HG02840 (cell line): ENCODE measurements around the gene KCNC1.

ENCODE experiments used
- ATAC-seq: cut with Tn5 transposase; IDR thresholded peaks from one replicate; pipeline ENCODE4 v1.9.1; 2021; ENCODE audit warnings: mild to moderate bottlenecking, moderate library complexity, moderate number of reproducible peaks; ENCODE audit not compliant: unreplicated experiment, low FRiP score

The KCNC1 gene

DNA sequence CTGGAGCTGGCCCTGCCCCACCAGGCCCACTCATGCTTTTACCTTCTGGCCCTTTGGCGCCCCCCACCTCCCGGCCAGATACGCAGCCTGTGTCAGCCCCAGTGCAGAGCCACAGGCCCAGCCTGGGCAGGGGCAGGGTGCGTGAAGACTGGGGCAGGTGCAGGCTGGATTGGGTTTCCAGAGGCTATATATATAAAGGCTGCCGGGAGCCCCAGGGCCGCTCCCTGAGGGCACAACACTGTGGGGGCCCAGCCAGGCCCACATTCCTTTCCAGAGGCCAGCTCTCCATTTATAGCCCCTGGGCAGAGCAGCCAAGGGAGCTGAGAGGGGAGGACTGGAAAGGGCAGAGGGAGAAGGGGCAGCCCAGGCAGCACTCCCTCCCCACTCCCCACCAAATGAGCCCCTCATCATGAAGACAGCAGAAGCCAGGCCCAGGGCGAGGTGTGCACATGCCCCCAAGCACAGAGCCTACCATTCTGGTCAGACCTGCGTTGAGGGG, 20.2 kb upstream of the KCNC1 start:
- no peak for ATAC-seq

DNA sequence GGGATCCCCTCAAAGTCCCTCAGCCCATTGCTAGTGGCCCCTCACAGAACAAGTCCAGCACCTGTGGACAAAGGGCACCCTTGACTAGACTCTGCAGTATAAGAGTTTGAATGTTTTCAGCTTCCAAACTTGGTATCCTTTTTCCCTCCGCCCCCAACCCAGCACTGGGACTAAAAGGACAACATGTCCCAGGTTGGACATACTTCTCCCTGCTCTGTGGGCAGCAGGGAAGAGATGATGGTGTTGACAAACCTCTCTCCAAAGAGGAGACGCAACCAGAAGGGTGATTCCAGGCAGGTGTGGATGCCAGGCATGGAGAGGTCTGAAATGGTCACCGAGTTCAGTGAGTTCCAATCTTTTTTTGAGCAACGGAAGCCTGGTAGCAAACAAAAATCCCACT, 19.7 kb upstream of the KCNC1 start:
- ATAC-seq = no peak

DNA sequence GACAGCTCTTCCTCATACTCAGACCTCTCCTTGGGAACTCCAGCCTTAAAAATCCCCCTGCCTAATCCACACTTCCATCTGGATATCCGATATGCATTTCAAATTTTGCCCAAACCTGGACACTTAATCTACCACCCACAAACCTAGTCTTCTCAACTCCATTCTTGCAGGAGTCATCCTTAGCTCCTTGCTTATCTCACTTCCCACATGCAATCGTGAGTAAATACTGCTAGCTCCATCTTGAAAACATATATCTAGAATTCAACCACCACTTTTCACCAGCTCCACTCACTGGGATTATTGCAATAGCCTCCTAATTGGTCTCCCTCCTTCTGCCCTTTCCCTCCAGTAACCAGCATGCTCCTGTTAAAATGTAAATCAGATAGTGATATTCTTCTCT, 17.8 kb upstream of the KCNC1 start:
- ATAC-seq = no peak

DNA sequence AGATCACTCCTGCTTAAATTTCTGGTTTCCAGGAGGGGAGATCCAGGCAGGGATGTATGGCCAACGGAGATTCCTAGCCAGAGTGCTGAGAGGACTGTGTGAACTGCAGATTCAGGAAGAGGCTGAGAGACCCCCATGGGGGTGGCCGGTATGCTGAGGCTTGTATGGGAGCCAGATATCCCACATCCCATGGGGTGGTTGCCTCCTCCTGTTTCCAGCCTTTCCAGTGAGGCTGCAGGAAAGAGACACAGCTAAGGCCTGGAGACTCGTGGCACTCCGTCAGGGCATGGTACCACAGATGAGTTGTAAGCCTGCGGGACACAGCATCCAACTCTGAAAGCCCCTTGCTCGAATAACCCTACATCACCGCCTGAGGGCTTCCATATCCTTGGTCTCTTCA, 16.6 kb upstream of the KCNC1 start:
- ATAC-seq = no peak

DNA sequence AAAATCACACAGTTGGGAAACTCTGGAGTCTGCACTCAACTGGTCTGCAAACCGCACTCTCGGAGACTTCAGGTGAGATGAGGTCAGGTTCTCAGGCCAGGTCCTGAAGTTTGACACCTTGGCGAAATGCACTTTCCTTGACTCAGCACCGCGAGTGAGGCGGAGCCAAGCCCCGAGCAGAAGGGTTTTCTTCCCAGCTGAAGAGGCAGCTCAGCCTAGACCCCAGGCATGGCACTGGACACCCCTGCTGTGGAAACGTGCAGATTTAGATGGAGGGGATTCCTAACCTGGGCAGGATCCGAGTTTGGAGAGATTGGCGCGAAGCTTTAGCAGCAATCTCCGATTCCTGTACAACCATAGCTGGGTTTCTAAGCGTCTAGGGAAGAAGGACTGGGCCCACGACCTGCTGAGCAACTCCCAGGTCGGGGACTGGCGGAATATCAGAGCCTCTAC, 16.0 kb upstream of the KCNC1 start:
- ATAC-seq = no peak

DNA sequence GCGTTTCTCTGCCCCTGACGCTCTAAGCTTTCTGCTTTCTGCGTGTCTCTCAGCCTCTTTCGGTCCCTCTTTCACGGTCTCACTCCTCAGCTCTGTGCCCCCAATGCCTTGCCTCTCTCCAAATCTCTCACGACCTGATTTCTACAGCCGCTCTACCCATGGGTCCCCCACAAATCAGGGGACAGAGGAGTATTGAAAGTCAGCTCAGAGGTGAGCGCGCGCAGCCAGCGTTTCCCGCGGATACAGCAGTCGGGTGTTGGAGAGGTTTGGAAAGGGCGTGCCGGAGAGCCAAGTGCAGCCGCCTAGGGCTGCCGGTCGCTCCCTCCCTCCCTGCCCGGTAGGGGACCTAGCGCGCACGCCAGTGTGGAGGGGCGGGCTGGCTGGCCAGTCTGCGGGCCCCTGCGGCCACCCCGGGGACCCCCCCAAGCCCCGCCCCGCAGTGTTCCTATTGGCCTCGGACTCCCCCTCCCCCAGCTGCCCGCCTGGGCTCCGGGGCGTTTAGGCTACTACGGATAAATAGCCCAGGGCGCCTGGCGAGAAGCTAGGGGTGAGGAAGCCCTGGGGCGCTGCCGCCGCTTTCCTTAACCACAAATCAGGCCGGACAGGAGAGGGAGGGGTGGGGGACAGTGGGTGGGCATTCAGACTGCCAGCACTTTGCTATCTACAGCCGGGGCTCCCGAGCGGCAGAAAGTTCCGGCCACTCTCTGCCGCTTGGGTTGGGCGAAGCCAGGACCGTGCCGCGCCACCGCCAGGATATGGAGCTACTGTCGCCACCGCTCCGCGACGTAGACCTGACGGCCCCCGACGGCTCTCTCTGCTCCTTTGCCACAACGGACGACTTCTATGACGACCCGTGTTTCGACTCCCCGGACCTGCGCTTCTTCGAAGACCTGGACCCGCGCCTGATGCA, 15.3 kb upstream of the KCNC1 start, which contains the start of gene MYOD1:
Gene MYOD1 (plus strand): TSS at position 544 of the 910 bp plus-strand sequence. CDS start 212 bp downstream, at position 756.
- no peak for ATAC-seq

DNA sequence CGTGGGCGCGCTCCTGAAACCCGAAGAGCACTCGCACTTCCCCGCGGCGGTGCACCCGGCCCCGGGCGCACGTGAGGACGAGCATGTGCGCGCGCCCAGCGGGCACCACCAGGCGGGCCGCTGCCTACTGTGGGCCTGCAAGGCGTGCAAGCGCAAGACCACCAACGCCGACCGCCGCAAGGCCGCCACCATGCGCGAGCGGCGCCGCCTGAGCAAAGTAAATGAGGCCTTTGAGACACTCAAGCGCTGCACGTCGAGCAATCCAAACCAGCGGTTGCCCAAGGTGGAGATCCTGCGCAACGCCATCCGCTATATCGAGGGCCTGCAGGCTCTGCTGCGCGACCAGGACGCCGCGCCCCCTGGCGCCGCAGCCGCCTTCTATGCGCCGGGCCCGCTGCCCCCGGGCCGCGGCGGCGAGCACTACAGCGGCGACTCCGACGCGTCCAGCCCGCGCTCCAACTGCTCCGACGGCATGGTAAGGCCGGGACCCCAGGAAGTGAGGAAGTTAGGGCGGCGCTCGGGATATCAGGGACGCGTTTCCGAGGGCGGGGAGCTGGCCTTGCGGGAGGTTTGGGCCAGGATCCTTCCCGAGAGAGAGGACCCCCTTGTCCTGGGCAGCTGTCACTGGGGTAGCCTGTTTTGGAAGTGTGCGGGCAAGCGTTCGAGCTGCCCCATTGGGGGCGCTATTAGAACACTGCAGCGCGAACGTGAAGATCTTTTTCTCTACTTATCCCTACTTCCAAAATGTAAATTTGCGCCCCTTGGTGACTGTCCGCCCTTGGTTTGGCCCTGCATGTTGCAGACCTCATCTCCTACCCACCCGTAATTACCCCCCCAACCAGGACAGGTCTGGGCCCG, 14.4 kb upstream of the KCNC1 start:
- no peak for ATAC-seq

DNA sequence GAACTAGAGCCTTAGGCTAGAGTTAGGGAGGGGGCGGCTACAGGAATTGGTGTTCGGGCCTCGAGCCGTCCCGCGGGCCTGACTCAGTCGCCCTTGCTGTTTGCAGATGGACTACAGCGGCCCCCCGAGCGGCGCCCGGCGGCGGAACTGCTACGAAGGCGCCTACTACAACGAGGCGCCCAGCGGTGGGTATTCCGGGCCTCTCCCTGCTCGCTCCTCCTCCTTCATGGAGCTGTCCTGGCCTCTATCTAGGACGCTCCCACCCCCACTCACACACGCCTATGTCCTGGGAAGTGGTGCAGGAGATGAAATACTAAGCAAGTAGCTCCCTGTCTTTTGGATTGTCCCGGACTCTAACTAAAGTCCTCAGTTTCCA, 13.8 kb upstream of the KCNC1 start:
- no peak for ATAC-seq

DNA sequence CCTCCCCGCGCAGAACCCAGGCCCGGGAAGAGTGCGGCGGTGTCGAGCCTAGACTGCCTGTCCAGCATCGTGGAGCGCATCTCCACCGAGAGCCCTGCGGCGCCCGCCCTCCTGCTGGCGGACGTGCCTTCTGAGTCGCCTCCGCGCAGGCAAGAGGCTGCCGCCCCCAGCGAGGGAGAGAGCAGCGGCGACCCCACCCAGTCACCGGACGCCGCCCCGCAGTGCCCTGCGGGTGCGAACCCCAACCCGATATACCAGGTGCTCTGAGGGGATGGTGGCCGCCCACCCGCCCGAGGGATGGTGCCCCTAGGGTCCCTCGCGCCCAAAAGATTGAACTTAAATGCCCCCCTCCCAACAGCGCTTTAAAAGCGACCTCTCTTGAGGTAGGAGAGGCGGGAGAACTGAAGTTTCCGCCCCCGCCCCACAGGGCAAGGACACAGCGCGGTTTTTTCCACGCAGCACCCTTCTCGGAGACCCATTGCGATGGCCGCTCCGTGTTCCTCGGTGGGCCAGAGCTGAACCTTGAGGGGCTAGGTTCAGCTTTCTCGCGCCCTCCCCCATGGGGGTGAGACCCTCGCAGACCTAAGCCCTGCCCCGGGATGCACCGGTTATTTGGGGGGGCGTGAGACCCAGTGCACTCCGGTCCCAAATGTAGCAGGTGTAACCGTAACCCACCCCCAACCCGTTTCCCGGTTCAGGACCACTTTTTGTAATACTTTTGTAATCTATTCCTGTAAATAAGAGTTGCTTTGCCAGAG, 13.2 kb upstream of the KCNC1 start:
- ATAC-seq = no peak

DNA sequence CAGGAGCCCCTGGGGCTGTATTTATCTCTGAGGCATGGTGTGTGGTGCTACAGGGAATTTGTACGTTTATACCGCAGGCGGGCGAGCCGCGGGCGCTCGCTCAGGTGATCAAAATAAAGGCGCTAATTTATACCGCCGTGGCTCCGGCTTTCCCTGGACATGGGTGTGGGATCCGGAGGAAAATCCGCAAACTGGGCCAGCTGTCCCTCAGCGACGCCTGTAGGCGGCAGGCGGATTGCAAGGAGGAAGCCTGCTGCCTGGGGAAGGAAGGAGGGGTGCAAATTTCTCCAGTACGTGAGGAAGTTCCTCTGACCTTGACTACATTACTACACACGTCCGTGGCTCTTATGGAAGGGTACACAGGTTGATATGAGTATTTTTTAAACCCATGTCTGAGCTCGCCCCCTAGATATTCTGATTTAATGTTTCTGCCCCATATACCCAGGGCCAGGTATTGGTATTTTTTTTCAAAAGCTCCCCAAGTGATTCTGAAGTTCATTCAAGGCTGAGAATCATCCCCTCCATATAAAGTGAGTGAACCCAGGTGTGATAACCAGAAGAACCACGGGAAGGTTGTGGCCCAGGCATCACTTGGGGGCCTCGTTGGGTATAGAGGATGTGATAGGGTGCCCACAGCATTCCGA, 12.5 kb upstream of the KCNC1 start:
- ATAC-seq = no peak

DNA sequence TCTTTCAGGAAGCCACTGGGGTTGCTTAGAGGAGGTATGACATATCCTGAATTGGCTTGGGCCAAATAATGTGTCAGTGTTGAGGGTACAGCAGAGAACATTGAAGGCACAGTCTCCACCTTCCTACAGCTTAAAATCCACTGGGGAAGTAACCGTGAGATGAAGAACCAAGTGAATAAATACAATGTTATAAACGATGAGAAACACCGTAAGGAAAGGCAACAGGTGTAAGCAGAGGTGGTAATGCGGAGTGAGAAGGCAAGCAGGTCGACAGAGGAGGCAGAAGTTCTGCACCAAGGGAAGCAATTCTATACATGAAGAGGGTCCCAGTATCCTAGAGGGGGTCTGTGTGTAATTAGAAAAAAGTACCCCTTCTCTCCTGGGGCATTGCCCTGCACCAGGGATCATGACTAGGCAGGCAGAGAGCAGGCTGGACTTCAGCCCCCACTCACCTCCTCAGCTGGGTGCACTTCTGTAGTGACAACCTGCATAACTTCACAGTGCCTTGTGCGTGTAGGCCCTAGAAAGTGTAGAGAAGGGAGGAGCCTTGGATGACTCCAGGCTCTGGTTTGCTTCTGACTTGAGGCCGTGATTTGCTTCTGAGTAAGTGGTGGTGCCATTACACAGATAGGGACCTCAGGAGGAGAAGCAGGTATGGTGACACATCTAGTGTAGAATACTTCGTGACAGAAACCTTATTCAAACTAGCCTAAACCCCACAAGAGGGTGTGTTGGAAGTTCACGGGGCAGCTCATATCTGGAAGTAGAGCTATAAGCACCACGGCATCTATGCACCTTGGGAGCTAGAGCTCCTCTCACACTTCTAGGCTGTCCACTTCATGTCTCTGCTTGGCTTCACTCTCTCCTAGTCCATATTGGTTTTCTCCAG, 10.3 kb upstream of the KCNC1 start:
- no peak for ATAC-seq

DNA sequence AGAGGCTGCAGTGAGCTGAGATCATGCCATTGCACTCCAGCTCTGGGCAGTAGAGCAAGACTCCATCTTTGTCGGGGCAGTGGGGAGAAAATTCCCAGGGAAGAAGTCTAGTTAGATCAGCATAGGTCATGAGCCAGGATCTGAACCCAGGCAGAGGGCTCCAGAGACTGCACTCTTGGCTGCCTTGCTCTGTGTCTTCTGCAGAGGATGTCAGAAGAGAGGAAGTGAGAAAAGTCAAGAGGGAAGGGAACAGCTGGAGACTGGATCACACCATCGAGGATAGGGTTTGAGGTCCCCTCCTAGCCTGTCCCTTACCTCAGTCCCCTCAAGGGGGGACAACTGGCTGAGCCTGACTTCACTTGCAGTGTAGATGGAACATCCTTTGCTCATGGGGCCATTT, 9.4 kb upstream of the KCNC1 start:
- ATAC-seq = no peak

DNA sequence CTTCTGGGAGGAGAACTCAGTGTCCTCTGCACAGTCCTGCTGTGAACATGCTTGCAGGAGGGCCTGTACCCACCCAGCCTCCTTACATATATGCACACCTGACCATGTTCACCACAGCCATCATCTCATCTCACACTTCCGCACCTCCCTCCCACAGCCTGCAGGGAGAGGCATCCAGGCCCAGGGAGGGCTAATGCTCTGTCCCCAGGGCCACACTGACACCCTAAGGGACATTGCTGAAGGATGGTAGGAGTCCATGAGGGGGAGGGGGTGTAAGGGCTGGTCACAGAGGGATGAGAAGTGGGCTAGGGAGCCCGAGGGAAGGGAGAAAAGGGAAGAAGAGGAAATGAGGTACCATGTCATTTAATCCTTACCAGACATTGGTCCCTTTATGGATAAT, 4.4 kb upstream of the KCNC1 start:
- ATAC-seq = no peak

DNA sequence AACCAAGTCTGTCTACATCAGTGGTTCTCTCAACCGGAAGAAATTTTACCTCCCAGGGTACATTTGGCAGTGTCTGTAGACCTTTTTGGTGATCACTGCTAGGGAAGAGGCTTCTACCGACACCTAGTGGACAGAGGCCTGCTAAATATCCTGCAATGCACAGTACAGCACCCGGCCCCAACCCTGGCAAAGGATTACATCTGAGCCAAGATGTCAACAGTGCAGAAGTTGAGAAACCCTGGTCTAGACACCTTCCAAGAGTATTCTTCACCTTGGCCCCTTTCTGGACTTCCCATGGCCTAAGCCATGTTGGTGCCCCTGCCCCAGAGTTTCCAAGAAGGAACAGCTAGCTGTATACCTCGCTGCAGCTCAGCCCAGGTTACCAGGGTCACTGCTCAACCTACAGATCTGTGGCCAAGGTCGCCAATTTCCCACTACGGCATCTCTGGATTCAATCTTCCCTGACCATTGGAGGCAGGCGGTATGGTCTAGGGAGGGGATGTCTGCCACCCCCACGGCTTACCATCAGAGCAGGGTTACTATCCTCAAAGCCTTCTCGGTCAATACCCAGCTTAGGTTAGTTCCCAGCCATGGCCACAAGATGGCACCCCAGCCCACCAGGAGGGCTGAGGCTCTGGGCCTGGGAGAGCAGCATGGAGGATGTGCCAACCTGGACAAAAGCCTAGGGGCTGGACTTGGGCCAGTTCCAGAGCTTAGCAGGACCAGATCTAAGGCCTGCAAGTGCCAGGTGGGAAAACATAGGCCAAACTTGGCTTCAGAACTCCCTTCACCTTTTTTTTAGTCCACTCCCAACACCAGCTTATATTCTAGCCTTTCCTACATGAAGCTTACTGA, 3.7 kb upstream of the KCNC1 start:
- ATAC-seq = peak; percentile 78

DNA sequence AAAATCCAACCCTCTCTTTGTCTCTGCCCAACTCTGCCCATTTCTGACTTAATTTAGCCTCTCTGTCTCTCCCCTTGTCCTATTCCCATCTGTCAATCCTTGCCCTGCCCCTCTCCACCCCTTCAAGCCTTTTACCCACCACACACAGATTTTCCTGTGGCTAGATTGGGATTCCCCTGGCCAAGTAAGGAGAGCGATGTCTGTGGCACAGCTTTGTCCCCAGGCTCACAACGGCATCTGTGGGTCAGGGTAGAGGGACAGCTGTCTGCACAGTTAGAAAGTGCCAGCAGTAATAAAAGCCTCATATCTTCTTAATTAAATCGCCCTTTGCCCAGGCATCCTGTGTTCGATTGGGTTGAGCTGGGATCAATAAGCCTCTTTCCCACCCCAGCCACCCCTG, 1.3 kb upstream of the KCNC1 start:
- ATAC-seq = no peak

DNA sequence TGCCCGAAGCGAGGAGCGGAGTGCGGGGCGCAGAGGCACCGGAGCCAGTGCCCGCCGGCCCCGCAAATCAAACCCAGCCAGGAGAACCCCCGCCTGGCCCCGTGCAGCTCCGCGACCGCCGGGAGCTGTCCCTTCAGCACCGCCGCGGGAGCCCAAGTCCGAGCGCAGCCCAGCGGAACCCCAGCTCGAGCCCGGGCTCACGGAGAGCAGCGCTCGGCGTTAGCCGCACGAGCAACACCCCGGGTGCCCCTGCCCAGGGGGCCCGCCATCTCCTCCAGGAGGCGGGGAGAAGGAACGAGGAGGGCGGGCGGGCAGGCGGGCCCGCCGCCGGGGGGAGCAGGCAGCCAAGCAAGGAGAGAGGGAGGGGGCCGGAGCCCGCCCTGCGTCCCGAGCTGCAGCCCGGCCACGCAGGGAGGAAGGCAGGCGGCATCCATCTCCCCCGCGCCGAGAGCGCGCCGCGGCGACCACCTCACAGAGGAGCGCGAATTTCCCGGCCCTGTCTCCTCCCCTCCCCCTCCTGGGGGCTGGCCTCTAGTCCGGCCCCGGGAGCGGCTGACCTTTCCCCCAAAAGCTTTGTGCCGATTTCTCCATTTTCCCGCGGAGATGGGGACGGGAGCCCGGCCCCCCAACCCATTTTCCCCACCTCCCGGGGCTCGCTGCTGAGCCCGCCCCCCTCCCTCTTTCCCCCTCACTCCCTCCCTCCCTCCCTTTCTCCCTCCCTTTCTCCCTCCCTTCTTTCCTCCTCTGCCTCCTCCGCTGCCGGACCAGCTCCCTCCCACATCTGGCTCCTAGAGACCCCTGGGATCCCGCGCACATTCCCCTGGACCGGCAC, 621 bp downstream of the KCNC1 start:
- no peak for ATAC-seq

DNA sequence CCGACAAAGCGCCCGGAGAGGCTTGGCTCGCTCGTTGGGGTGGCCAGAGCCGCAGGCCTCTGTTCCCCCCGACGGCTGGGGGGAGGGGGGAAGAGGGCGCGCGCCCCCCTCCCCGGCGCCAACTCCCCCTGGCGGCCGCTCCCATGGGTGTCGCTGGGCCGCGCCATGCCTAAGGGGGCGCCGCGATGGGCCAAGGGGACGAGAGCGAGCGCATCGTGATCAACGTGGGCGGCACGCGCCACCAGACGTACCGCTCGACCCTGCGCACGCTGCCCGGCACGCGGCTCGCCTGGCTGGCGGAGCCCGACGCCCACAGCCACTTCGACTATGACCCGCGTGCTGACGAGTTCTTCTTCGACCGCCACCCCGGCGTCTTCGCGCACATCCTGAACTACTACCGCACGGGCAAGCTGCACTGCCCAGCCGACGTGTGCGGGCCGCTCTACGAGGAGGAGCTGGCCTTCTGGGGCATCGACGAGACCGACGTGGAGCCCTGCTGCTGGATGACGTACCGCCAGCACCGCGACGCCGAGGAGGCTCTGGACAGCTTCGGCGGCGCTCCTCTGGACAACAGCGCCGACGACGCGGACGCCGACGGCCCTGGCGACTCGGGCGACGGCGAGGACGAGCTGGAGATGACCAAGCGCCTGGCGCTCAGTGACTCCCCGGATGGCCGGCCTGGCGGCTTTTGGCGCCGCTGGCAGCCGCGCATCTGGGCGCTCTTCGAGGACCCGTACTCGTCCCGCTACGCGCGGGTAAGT, 1.4 kb downstream of the KCNC1 start:
- ATAC-seq = no peak
